DMS79 (cell line): Measurements from ENCODE around the gene PRTN3.
"Not testable (repeated sequence)": the region's sequence is repeated elsewhere in the genome, so short reads cannot be mapped to it uniquely, and the experiment has no call there.

Experiments
- DNase-seq: peaks from one replicate; lab custom pipeline; 2025; lab: John Stamatoyannopoulos, UW

PRTN3 gene

DNA sequence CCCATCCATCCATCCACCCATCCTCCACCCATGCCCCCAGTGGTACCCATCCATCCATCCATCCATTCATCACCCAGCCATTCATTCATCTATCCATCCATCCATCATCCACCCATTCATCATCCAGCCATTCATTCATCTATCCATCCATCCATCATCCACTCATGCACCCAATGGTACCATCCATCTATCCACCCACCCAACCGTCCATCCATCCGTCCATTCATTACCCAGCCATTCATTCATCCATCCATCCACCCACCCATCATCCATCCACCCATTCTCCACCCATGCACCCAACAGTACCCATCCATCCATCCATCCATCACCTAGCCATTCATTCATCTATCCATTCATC, 24.3 kb upstream of the PRTN3 start:
- no peak for DNase-seq

DNA sequence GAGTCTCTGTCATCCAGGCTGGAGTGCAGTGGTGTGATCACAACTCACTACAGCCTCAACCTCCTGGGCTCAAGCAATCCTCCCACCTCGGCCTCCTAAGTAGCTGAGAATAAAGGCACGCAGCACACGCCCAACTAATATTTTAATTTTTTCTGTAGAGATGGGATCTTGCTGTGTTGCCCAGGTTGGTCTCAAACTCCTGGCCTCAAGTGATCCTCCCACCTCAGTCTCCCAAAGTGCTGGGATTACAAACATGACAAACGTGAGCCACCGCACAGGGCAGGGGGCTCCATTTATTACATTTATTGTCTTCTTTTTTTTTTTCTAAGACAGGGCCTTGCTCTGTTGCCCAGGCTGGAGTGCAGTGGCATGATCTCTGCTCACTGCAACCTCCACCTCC, 20.6 kb upstream of the PRTN3 start:
- not testable (repeated sequence) for DNase-seq

DNA sequence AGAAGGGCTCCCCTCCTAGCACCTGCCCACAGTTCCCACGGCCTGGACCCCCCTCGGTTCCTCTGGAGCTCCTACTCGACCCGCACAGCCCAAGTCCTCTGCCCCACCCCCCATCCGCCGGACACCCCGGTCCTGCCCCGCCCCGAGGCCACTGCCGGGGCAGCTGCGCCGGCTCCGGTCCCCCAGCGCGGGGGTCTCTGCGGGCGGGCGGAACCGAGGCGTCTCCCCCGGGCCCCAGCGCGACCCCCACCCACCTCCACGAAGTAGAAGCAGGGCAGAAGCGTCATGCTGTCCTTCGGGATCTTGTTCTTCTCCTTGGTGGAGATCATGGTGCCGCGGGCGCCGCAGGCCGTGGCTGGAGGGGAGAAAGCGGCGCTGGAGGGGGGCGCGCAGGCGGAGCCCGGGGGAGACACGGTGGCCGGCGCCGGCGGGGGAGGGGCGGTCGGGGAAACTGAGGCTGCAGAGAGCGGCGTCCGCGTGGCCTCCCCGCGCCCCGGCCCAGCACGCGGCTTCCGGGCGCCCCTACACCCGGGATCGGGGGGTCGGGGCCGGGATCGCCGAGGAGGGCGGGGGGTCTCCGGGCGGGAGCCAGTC, 19.5 kb upstream of the PRTN3 start:
- DNase-seq, result no peak

DNA sequence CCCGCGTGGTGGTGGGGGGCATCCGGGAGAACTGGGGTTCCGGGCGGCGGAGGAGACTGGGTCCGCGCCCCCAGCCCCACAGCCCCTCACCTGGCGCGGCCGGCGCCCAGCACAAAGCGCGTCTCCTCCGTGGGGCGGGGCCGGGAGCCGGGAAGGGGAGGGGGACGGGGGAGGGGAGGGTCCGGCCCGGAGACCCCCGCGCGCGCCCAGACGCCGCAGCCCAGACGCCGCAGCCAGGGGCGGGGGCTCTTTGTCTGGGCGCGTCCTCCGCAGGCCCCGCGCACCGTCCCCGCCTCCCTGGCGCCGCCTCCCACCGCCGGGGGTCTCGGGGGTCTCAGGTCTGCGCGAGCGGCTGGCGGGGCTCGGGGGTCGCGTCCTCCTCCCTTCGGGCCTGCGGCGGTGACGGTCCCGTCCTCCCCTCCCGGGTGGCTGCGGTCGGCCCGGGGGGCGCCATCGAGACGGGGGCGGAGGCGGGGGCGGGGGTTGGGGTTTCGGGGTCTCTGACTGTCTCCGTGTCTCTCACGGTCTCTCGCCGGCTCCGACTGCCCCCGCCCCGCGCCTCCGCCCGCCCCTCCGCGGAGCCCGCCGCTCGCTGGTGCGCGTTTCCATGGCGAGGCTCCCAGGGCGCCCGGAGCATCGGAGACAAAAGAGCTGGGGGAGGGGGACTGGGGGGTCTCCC, 18.8 kb upstream of the PRTN3 start, which contains the start of gene PLPPR3:
Gene PLPPR3 (minus strand): TSS at position 131 of the 679 bp plus-strand sequence. CDS start 396 bp downstream, outside the sequence.
- no peak for DNase-seq

DNA sequence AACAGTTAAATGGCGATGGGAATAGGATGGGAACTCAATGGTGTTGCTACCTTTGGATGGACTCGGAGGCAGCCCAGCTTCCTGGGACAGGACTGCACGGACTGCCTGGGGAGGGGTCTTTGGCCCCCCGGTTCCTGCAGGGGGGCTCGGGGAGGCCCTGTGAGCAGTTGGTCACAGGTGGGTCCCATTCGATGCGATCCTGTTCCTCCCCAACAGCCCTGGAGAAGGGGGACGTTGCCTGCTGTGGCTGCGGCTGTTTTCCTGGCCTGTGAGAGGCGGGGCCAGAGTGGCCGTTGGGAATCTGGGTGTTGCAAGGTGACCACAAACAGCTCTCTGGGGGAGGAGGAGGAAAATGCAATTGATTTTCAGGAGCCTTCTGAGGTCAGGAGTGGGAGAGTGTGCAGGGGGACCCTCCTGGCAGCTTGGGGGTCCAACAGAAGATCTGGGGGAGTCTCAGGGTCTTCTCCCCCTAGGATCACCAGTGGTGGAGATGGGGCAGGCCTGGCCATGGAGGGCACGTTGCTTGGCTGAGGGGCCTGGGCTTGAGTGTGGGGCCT, 17.2 kb upstream of the PRTN3 start:
- DNase-seq, result no peak

DNA sequence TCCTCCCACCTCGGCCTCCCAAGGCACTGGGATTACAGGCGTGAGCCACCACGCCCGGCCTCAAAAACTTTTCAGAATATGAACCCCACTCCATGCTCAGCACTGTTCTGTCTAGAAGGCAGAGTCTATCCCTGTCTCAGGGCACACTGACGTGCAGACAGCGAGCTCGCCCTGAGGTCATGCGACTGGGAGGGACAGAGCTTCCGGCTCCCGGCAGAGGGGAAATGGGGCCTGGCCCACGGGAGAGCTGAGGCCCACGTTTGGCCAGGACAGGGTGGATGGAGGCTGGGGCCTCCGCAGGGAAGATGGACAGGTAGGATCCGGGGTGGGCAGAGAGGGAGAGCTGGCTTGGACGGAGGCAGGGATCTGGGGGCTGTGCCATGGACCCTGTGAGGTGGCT, 15.9 kb upstream of the PRTN3 start:
- DNase-seq, result no peak

DNA sequence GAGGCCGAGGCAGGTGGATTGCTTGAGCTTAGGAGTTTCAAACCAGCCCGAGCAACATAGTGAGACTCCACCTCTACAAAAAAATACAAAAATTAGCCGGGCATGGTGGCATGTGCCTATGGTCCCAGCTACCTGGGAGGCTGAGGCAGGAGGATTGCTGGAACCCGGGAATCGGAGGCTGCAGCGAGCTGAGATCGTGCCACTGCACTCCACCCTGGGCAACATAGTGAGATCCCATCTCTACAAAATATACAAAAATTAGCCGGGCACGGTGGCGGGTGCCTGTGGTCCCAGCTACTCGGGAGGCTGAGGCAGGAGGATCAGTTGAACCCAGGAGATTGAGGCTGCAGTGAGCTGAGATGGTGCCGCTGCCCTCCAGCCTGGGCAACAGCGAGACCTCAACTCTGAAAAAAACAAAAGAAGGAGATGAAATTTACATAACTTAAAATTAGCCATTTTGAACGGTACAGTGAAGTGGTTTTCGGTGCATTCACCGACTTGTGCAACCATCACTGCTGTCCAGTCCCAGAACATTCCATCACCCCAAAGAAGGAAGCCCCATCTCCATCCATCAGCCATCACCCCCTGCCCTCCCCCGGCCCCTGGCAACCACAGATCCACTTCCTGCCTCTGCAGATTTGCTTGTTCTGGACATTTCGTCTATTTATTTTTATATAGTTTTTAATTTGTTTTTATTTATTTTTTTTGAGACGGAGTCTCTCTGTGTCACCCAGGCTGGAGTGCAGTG, 14.7 kb upstream of the PRTN3 start:
- DNase-seq, result no peak

DNA sequence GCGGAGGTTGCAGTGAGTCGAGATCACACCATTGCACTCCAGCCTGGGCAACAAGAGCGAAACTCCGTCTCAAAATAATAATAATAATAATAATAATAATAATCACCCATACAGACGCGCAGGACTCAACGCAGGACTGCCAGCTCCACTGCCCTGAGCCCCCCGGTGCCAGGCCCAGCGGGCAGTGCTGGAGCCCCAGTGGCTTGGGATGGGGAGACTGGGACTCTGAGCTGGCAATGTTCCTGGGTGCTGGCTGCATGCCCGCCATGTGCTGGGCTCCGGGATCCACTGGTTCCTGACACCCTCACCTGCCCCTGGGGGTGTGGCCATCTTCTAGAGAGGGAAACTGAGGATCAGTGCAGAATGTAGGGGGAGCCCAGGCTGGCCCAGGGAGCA, 13.5 kb upstream of the PRTN3 start:
- DNase-seq, result no peak

DNA sequence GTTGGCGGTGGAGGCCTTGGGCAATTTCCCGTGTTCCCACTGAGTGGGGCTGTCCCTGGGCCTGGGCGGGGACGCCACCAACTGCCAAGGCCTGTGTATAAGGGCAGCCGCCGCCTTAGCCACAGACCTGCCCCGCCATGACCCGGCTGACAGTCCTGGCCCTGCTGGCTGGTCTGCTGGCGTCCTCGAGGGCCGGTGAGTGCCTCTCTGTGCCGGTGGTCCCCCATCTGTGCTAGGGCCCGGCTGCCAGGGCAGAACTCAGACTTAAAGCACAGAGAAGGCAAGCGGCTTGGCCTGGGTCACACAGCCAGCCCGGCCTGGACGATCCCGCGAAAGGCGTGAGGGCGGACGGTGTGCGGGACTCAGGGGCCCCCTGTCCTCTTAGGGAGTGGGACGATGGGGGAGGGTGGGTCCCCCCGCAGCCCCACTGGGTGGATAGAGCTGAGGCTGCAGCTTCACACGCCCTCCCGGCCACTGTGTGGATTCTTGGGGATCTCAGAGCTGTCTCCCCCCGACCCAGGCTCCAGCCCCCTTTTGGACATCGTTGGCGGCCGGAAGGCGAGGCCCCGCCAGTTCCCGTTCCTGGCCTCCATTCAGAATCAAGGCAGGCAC, 13.0 kb upstream of the PRTN3 start, which contains the start of gene AZU1:
Gene AZU1 (plus strand): TSS at position 128 of the 612 bp plus-strand sequence. CDS start 10 bp downstream, at position 138.
- DNase-seq, result no peak

DNA sequence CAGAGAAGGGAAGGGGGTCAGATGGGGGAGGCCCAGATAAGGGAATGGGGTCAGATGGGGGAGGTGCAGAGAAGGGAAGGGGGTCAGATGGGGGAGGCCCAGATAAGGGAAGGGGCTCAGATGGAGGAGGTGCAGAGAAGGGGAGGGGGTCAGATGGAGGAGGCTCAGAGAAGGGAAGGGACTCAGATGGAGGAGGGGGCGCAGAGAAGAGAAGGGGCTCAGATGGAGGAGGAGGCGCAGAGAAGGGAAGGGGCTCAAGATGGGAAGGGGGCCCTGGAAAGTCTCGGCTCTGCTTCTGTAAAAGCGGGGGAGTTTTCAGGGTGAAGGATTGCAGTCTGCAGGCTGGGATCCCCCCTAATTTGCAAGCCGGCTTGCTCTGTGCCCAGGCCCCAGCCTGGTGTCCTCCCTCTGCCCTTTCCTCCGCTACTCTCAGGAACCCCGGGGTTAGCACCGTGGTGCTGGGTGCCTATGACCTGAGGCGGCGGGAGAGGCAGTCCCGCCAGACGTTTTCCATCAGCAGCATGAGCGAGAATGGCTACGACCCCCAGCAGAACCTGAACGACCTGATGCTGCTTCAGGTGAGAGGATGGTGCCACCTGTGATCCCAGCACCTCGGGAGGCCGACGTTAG, 11.6 kb upstream of the PRTN3 start:
- no peak for DNase-seq

DNA sequence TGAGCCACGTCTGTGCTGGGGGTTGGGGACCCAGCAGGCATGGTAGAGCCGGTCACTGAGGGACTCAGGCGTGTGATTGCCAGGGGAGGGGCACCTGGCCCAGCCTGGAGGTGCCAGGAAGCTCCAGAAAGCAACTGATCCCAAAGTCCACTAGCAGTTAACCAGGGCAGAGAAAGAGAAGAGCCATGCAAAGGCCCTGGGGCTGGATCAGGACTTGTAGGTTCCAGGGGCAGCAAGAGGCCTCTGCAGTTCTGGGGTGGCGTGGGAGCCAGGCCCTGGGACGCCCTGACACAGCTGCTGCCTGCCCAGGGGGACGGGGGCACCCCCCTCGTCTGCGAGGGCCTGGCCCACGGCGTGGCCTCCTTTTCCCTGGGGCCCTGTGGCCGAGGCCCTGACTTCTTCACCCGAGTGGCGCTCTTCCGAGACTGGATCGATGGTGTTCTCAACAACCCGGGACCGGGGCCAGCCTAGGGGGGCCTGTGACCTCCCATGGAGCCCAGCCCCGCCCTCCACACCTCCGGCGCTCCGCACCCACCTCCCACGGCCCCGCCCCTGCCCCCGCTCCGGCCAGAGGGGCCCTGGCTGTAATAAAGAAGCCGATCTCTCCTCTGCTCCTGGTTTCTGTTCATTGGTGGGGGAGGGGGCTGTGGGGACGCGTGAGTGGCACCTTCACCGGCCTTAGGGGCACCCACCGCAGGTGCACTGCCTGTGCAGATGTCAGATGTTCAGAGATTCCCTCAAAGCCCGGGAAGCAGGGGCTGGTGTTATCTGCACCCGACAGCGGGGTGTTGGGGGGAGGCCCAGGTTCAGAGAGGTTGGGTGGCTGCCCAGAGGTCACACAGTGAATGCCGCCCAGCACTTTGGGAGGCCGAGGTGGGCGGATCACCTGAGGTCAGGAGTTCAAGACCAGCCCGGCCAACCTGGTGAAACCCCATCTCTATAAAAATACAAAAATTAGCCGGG, 9.1 kb upstream of the PRTN3 start:
- DNase-seq, result no peak

DNA sequence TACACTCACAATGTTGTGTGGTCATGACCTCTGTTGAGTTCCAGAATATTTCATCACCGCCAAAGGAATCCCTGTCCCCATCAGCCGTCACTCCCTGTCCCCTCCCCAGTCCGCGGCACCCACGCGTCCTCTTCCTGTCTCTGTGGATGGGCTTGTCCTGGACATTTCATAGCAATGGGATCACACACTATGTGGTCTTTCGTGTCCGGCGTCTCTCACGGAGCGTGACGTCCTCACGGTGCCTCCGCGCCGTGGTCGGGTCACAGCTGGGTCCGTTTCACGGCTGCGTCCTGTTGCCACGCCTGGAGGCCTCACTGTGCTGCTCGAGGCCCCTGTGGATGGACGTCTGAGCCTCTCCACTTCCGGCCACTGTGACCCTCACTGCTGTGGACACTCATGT, 6.6 kb upstream of the PRTN3 start:
- no peak for DNase-seq

DNA sequence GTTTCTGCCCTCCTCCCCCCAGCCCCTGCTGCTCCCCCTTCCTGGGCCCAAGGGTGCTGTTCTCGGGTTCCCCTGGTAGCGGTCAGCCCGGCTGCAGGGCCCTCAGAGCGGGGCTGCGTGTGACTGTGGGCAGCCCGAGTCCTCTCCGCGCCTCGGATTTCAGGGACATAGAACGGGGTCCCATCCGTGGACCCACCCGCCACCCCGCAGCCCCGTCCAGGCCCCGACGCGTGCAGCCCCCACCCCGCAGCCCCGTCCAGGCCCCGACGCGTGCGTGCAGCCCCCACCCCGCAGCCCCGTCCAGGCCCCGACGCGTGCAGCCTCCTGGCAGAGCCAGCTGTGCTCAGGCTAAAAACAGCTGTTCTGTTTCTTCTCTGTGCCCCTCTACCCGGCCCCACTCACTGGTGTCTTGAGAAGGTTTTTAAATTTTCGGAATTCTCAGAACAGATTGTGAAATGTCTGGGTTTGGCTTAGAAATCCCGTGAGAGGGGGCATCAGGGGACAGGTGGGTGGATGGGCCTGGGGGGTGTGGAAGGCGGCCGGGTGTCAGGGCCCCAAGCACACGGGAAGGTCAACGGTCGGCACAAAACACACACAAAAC, 5.5 kb upstream of the PRTN3 start:
- DNase-seq, result no peak

DNA sequence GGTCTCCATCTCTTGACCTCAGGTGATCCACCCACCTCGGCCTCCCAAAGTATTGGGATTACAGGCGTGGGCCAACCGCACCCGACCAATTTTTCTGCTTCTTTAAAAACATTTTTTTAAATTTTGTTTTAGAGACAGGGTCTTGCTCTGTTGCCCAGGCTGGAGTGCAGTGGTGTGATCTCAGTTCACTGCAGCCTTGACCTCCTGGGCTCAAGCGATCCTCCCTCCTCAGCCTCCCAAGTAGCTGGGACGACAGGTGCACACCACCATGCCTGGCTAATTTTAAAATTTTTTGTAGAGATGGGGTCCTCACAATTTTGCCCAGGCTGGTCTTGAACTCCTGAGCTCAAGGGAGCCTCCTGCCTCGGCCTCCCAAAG, 2.0 kb downstream of the PRTN3 start:
- not testable (repeated sequence) for DNase-seq

DNA sequence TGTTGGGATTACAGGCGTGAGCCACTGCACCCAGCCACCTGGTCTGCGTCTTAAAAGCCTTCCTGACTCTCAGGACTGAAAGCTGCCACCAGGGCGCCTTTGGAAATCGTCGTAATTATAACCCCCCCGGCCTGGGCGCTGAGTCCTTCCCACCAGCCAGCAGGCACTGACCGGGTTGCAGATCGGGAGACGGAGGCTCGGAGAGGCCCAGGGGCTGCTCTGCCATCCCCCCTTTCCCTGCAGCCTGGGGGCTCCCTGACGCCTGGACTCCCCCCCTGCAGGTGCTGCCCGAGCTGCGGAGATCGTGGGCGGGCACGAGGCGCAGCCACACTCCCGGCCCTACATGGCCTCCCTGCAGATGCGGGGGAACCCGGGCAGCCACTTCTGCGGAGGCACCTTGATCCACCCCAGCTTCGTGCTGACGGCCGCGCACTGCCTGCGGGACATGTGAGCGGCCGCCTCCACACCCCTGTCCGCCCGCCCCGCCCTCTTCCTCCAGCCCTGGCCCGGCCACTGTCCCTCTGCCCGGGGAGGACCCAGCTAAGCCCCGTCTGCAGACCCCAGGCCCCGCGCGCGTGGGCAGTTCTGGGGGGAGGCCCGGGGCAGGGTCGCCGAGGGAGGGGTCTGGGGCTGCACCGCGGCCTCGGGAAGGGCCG, 2.5 kb downstream of the PRTN3 start:
- DNase-seq, result no peak

DNA sequence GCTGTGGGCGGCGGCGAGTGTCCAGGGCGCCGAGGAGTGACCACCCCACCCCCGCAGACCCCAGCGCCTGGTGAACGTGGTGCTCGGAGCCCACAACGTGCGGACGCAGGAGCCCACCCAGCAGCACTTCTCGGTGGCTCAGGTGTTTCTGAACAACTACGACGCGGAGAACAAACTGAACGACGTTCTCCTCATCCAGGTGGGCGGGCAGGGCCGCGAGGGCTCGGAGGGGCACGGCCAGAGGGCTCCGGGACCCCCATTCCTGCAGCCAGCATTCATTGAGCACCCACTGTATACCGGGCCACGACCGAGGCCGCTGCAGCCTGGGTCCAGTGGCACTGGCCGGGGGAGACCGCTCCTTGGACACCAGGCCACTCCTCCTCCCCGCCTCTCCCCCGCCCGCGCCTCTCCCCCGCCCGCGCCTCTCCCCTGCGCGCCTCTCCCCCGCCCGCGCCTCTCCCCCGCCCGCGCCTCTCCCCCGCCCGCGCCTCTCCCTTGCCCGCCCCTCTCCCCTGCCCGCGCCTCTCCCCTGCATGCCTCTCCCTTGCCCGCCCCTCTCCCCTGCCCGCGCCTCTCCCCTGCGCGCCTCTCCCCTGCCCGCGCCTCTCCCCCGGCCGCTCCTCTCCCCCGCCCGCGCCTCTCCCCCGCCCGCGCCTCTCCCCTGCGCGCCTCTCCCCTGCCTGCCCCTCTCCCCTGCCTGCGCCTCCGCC, 3.2 kb downstream of the PRTN3 start:
- no peak for DNase-seq

DNA sequence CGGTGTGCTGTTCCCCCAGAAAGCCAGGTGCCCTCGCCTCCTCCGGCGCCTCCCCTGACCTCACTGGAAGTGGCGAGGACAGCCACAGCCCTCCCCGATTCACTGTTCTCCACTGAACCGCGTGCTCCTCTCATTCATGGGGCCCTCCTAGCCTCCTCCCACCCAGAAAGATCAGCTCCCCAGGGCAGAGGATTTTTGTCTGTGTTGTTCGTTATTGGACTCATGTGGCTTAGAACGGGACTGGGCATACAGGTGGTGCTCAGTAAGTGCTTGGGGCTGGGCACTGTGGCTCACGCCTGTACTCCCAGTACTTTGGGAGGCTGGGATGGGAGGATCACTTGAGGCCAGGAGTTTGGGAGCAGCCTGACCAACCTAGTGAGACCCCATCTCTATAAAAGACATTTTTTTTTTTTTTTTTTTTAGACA, 3.8 kb downstream of the PRTN3 start:
- DNase-seq, result no peak

DNA sequence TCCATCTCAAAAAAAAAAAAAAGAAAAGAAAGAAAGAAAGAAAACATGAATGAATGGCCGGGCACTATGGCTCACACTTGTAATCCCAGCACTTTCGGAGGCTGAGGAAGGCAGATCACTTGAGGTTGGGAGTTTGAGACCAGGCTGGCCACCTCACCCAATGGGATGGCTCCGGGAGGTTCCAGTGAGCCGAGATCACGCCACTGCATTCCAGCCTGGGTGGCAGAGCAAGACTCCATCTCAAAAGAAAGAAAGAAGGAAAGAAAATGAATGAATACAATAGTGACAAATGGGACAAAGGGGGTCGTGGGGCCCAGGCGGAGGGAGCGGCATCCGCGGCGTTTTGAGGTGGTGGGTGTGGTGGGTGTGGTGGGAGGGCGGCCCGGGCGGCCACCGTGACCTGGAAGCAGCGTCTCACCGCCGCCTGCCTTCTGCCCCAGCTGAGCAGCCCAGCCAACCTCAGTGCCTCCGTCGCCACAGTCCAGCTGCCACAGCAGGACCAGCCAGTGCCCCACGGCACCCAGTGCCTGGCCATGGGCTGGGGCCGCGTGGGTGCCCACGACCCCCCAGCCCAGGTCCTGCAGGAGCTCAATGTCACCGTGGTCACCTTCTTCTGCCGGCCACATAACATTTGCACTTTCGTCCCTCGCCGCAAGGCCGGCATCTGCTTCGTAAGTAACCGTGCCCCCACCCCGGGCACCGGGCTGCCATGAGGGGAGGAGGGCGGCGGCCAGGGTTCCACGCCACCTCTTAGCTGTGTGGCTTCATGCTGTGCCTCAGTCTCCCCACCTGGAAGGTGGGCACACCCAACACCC, 5.1 kb downstream of the PRTN3 start:
- DNase-seq, result no peak
